GM18505 (cell line): ENCODE results near the gene KSR2.
"Not testable (repeated sequence)": the region's sequence is repeated elsewhere in the genome, so short reads cannot be mapped to it uniquely, and the experiment has no call there.

Source experiments
- ATAC-seq: cut with Tn5 transposase; IDR thresholded peaks from one replicate; pipeline ENCODE4 v1.9.1; 2021; ENCODE audit not compliant: unreplicated experiment
- POLR2A ChIP-seq: IDR thresholded peaks from 4 replicates; pipeline ENCODE4 v1.6.1; 2011; ENCODE audit warnings: borderline replicate concordance; ENCODE audit not compliant: insufficient read depth, insufficient read length; ENCODE audit errors: extremely low read depth

KSR2 gene

DNA sequence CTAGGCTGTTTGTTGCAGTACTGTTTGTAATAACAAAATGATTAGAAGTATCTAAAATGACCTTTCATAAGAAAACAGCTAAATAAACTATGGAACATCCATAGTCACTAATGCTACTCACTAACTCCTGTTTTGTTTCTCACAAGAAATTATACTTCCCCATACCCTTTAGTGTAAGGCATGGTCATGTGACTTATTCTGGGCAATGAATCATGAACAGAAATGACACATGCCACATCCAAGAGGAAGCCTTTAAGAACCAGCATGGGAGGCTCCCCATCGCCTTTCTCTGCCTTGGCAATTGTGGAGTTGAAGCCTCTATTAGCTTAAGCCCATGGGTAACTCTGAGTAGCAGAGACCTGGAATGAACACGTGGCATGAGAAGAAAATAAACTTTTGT, 49.3 kb downstream of the KSR2 start:
- TF ChIP-seq POLR2A: no peak
- ATAC-seq: no peak

- ATAC-seq: no peak
Measured at GRCh38 chr12:117914686-117915085, 54.1 kb downstream of the KSR2 start.

DNA sequence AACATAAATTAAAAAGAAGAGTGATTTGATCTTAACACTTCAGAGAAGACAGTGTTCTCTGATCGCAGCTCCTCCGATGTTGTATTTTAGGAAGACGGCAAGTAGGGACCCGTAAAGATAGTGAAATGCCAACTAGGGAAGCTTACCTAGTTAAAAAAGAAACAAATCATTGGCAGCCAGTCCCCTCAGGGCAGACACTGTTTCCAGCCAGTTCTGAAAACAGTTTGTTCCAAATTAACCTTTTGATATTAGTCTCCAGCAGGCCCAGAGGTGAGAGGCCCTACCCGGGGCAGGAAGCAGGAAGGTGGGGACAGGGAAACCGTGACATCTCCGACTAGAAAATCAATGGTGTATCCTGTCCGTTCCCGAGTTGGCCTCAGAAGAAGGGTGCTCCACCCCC, 56.0 kb downstream of the KSR2 start:
- ATAC-seq: no peak
- no peak for TF ChIP-seq POLR2A

More at GRCh38 chr12:117914686-117915085, 54.1 kb downstream of the KSR2 start:
- no peak for TF ChIP-seq POLR2A

DNA sequence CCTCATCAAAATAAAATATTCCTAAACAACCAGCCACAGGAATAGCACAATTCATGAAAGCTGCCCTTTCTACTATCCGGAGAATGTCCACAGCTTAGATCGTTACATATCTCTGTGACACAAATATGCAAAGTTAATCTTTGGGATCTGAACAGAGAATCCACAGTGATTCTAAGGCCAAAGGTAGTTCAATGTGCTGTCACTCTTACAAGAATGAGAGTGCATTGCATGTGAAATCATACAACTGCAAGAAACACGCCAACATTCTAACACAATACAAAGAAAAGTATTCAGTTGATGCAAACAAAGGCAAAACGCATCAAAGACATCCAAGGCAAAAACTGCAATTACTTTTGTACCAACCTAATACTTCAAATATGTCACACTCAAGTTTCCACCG, 60.4 kb downstream of the KSR2 start:
- TF ChIP-seq POLR2A: no peak
- ATAC-seq: no peak

GRCh38 chr12:117907108-117907689, 61.6 kb downstream of the KSR2 start:
- no peak for ATAC-seq
- TF ChIP-seq POLR2A: no peak

DNA sequence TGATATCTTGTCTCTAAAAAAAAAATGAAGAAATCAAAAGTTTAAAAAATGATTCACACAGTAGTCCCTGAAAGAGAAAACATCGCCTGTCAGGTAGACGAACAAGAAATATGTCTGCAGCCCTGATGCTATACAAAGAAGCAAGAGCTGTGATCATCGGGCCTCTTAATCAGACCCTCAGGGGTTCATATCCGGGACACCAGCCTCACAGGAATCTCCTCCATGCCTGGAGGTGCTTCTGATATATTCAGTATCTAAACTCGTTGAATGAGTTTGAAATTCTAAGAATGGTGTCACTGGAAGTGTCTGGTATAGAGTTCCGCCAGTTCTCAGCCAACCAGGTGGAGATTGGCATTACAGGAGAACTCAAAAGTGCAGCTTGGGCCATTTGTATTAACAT, 64.7 kb downstream of the KSR2 start:
- ATAC-seq: no peak
- TF ChIP-seq POLR2A: no peak

GRCh38 chr12:117903110-117903840, 65.5 kb downstream of the KSR2 start:
- no peak for TF ChIP-seq POLR2A
- no peak for ATAC-seq

DNA sequence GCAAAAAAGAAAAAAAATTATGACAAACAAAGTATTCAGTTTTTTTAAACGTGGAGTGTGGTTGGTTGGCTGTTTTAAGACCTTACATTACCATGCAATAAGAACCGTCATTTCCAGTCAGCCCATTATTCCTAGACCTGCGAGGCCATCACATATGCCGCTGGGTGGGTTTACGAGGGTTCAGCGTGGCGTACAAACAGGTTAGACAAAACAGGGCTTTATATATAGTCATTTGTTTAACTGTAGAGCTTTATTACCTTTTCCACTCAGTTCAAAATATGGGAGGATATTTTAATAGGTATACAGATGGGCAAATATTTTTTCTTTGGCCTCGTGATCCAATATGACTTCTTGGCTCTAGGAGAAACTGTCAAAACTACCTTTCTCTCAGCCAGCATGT, 67.2 kb downstream of the KSR2 start:
- ATAC-seq: no peak

DNA sequence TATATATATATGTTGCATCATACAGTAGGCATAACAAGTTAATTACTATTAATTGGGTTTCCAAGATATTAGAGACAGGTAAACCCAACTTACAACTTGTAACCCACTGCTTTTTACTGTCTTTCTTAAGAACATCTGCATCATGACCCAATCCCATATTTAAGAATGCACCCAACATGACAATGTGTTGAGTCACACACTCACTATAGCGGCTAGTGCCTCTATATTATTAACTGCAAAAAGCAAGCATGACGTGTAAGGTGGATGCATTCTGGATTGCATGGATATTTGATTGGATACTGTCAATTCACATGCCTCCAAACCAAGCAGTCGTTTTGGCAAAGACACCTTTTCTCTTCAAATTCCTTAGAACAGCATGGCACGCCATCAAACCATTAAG, 68.2 kb downstream of the KSR2 start:
- ATAC-seq: no peak

More for the DNA sequence above, 67.2 kb downstream of the KSR2 start:
- no peak for TF ChIP-seq POLR2A

DNA sequence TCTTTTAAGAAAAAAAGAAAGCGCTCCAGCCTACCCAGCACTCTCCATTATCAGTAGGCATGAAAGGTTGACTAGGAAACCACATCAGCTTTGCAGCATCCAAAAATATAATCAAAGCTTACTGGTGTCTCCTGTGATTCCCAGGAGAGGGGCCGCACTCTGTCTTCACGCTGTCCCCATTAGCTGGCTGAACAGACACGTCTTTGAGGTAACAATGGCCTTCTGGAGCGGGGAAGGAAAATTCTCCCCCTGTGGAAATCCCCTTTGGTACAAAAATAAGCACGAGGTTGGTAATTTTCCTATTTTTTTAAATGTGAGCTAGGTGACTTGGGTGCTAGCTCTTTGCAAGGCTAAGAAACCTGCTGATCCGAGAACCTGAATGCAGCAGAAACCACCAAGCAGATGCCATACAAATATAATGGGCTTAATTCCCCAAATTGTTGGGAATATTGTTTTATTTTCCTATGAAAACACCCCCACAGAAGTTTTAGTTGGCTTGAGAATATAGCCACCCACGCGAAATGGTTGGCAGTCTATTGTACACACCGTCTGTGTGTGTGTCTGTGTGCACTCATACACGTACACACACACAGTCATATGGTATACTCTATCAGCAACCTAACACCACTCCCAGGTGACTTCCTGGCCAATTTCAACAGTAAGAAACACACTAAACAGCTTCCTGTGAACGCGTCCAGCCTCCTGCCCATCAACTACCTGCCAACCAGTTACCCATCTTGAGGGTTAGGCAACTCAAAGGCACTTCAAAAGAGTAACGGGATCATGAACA, 71.2 kb downstream of the KSR2 start:
- ATAC-seq: no peak
- TF ChIP-seq POLR2A: no peak

More for the DNA sequence above, 68.2 kb downstream of the KSR2 start:
- no peak for TF ChIP-seq POLR2A

DNA sequence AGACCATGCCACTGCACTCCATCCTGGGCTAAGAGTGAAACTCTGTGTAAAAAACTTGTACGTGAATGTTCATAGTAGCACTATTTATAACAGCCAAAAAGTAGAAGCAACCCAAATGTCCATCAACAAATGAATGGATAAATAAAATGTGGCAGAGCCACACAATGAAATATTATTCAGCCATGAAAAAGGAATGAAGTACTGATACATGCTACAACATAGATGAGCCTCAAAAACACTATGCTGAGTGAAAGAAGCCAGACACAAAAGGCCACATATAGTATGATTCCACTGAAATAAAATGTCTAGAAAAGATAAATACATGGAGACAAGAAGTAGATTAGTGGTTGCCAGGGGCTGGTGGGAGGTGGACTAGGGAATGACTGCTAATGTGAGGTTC, 72.8 kb downstream of the KSR2 start:
- ATAC-seq: no peak

GRCh38 chr12:117892441-117892840, 76.3 kb downstream of the KSR2 start:
- no peak for ATAC-seq
- TF ChIP-seq POLR2A: no peak

More for the DNA sequence above, 72.8 kb downstream of the KSR2 start:
- TF ChIP-seq POLR2A: no peak

DNA sequence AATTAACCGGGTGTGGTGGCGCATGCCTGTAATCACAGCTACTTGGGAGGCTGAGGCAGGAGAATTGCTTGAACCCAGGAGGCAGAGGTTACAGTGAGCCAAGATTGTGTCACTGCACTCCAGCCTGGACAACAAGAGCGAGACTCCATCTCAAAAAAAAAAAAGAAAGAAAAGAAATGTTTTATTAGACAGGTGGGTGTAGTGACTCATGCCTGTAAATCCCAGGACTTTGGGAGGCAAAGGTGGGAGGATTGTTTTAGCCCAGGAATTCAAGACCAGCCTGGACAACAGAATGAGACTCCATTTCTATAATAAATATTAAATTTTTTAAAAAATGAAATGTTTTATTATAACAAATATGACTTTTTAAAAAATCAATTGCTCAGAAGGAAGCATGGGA, 77.5 kb downstream of the KSR2 start:
- not testable (repeated sequence) for ATAC-seq

DNA sequence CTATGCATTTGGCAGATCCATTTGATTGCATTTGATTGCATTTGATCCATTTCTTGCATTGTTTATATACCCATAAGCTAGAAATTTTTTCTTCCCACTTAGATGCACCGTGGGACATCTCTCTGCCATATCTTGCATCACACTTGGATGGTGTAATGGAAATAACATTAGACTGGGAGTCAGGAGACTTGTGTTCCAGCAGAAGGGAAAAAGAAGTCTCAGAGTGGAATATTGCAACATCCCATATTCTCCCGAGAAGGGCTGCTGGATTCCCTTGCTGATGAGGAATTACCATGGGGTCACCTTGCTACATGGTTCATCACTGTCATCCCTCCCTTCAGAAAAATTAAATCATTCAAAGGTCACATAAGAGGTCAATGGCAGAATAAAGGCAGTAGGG, 78.1 kb downstream of the KSR2 start:
- no peak for TF ChIP-seq POLR2A
- no peak for ATAC-seq
